Calu3 (cell line): ENCODE data around the gene NTSR1. TPM values are rescaled to one million over a fixed set of nuclear protein-coding genes. Genes with fewer than 3 reads are reported as not detected.

Experiments used
- BruUV-seq: library from RNA; stranded (reverse); fragments of 400-500 nt; replicated peaks from 2 replicates; lab custom pipeline; 2021; lab: Mats Ljungman, UMichigan
- CTCF ChIA-PET: fragments of 300-600 bp; sonication (Branson Sonifier 250); formaldehyde crosslinking; loops from one replicate; lab custom pipeline; 2022; ENCODE audit warnings: antibody characterized with exemption; lab: Charles Lee
- DNase-seq: peaks from one replicate; pipeline ENCODE4 v3.0.0; 2022
- H3K27ac Mint-ChIP-seq: one replicate; pipeline ENCODE4 v1.8.0; 2022; ENCODE audit warnings: mixed read lengths; ENCODE audit not compliant: unreplicated experiment
- H3K27me3 Mint-ChIP-seq: one replicate; pipeline ENCODE4 v1.8.0; 2022; ENCODE audit warnings: mixed read lengths; ENCODE audit not compliant: unreplicated experiment
- H3K36me3 Mint-ChIP-seq: one replicate; pipeline ENCODE4 v1.8.0; 2022; ENCODE audit warnings: mild to moderate bottlenecking, moderate library complexity, mixed read lengths; ENCODE audit not compliant: insufficient read depth, unreplicated experiment
- H3K4me1 Mint-ChIP-seq: one replicate; pipeline ENCODE4 v1.8.0; 2022; ENCODE audit warnings: mild to moderate bottlenecking, low read depth, mixed read lengths; ENCODE audit not compliant: unreplicated experiment
- H3K4me3 Mint-ChIP-seq: one replicate; pipeline ENCODE4 v1.8.0; 2022; ENCODE audit warnings: mild to moderate bottlenecking, low read depth, moderate library complexity, mixed read lengths; ENCODE audit not compliant: unreplicated experiment
- H3K9me3 Mint-ChIP-seq: one replicate; pipeline ENCODE4 v1.8.0; 2022; ENCODE audit warnings: low read depth, mixed read lengths; ENCODE audit not compliant: unreplicated experiment
- CTCF ChIP-seq: fragments of 200-600 bp; IDR thresholded peaks from one replicate; pipeline ENCODE4 v1.8.0; 2022; ENCODE audit warnings: antibody characterized with exemption; ENCODE audit not compliant: unreplicated experiment
- intact Hi-C: fragments of 100-400 bp; cut with micrococcal nuclease; formaldehyde crosslinking; loops from one replicate; pipeline ENCODE4 v1.10.0; 2022; ENCODE audit not compliant: unreplicated experiment
- total RNA-seq: library from RNA; stranded (reverse); gene quantifications from 2 replicates; pipeline ENCODE4 v1.2.3, GENCODE V29; 2022

NTSR1 gene
- total RNA-seq, 1 experiment from 2014 or later = not detected

DNA sequence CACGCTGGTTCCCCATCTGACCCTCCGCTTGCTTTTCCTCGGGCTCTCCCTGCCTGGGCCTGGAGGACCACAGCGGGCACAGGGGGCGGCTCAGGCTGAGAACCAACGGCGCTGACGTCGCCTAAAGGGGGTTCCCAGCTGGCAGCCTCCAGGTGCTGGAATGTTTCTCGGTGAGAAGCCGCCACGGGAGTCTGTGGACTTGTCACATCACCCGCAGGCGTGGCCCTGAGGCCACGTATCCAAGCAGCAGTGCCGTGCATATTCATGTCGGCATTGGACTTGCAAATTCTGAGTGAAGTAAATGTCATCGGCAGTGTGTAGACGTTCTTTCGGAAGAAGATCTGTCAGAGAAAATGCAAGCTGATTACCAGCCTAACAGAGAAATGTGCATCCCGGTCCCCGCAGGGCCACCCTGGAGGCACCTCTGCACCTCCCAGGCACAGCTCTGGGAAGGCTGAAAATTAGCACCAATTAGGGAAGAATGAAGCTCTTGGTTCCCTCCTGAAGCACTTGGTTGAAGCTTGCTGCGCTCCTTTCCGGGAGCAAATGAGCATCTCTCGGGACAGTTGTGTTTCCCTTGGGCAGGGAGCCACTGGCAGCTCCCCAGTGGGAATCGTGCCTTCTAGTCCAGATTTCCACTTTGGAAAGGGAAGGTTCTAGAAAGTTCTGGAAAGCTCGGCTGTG lies 24.3 kb downstream of the NTSR1 start:
- BruUV-seq = no TSS peak
- CTCF ChIA-PET = no interaction called here
- no peak for TF ChIP-seq CTCF
- H3K4me1 Mint-ChIP-seq = no peaks in the 10 kb centered on the region
- DNase-seq = no peak
- no peak overlapping the region for H3K4me3 Mint-ChIP-seq
- peaks cover 2% of the 10 kb centered on the region for H3K9me3 Mint-ChIP-seq
- H3K27ac Mint-ChIP-seq = no peak overlapping the region
- peaks cover 93% of the 10 kb centered on the region for H3K27me3 Mint-ChIP-seq
- intact Hi-C loops = no loop called here
- no peaks in the 10 kb centered on the region for H3K36me3 Mint-ChIP-seq

GRCh38 chr20:62733526-62733842 lies 24.8 kb downstream of the NTSR1 start:
- H3K27me3 Mint-ChIP-seq = peaks cover 93% of the 10 kb centered on the region
- H3K4me3 Mint-ChIP-seq = no peak overlapping the region
- H3K27ac Mint-ChIP-seq = no peak overlapping the region
- no peak for TF ChIP-seq CTCF
- DNase-seq = no peak
- BruUV-seq = no TSS peak
- intact Hi-C loops = no loop called here
- no peaks in the 10 kb centered on the region for H3K36me3 Mint-ChIP-seq
- CTCF ChIA-PET = interaction anchor here (1.6 kb wide), 1 partner anchor 33 kb away, joined by 6 read pairs; no protein-coding TSS in a partner anchor
- H3K4me1 Mint-ChIP-seq = no peaks in the 10 kb centered on the region
- H3K9me3 Mint-ChIP-seq = peaks cover 2% of the 10 kb centered on the region

- peaks cover 89% of the 10 kb centered on the region for H3K27me3 Mint-ChIP-seq
- H3K36me3 Mint-ChIP-seq = no peaks in the 10 kb centered on the region
- intact Hi-C loops = no loop called here
- TF ChIP-seq CTCF = no peak
- H3K27ac Mint-ChIP-seq = no peak overlapping the region
- CTCF ChIA-PET = interaction anchor here (1.6 to 1.7 kb wide), 2 partner anchors 11 to 33 kb away, joined by 5 to 6 read pairs; no protein-coding TSS in a partner anchor
- H3K4me1 Mint-ChIP-seq = no peaks in the 10 kb centered on the region
- BruUV-seq = no TSS peak
- no peak for DNase-seq
- peaks cover 2% of the 10 kb centered on the region for H3K9me3 Mint-ChIP-seq
- H3K4me3 Mint-ChIP-seq = no peak overlapping the region
These were observed 25.3 kb downstream of the NTSR1 start for GRCh38 chr20:62733891-62734290.

DNA sequence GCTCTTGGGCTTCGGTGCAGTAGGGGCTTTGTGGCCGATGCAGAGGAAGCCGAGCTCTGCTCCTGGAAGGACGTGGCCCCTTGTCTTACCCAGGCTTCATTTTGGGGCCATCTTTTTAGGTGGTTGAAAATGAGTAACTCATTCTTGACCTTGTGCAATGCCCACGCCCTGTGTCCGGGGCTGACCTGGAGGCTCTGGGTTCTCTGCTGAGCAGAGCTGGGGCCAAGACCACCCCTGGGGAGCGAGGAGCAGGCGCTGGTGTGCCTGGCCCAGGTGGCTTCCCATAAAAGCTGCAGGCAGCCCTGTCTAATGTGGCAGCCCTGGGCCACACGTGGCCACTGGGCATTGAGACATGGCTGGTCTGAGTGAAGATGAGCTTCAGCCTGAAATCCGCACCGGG lies 25.7 kb downstream of the NTSR1 start:
- intact Hi-C loops = no loop called here
- Mint-ChIP-seq H3K4me3 (no peak overlapping the region), H3K9me3 (peaks cover 2% of the 10 kb centered on the region), H3K27ac (no peak overlapping the region), H3K27me3 (peaks cover 85% of the 10 kb centered on the region), H3K36me3 (no peaks in the 10 kb centered on the region), H3K4me1 (peaks cover 2% of the 10 kb centered on the region)
- BruUV-seq = no TSS peak
- CTCF ChIA-PET = interaction anchor here (1.6 to 1.7 kb wide), 2 partner anchors 10 to 33 kb away, joined by 5 to 6 read pairs; no protein-coding TSS in a partner anchor
- TF ChIP-seq CTCF = no peak
- DNase-seq = no peak
